Measurements from ENCODE around the gene ITIH3.

- TF ChIP-seq CTCF (conservative IDR thresholded peaks at IDR 0.05 in 1 of 2, IDR thresholded peaks at IDR 0.05 in 1 of 2; ENCODE audit: extremely low read depth in 1 of 2, insufficient read depth in 1 of 2, low read depth in 1 of 2, low read length in 2 of 2) (no peak), EZH2 (IDR thresholded peaks at IDR 0.05; ENCODE audit: borderline replicate concordance, low read length) (no peak)
These were observed 51.9 kb downstream of the ITIH3 start for GRCh38 chr3:52846432-52846965.
